ENCODE measurements around the gene ZNF24. TPM values are rescaled to one million over a fixed set of nuclear protein-coding genes. Genes with fewer than 3 reads are reported as not detected.

The ZNF24 gene
- total RNA-seq, 1 donor from 2014 or later: 50.1 TPM

GRCh38 chr18:35374708-35375107 lies 30.5 kb upstream of the ZNF24 start:
- DNase-seq (ENCODE audit: low spot score): no peak
- no peak for TF ChIP-seq CTCF (IDR thresholded peaks at IDR 0.05; ENCODE audit: unreplicated experiment)
- H3K27me3 Mint-ChIP-seq (ENCODE audit: unreplicated experiment): peaks cover 13% of the 10 kb centered on the region
- no peaks in the 10 kb centered on the region for H3K9me3 Mint-ChIP-seq (ENCODE audit: unreplicated experiment)
- peaks cover 4% of the 10 kb centered on the region for H3K4me1 Mint-ChIP-seq (ENCODE audit: unreplicated experiment)
- no peak overlapping the region for H3K27ac Mint-ChIP-seq (ENCODE audit: unreplicated experiment)
- H3K36me3 Mint-ChIP-seq (ENCODE audit: low read depth, unreplicated experiment): peaks cover 4% of the 10 kb centered on the region
- no peak overlapping the region for H3K4me3 Mint-ChIP-seq (ENCODE audit: unreplicated experiment)

DNA sequence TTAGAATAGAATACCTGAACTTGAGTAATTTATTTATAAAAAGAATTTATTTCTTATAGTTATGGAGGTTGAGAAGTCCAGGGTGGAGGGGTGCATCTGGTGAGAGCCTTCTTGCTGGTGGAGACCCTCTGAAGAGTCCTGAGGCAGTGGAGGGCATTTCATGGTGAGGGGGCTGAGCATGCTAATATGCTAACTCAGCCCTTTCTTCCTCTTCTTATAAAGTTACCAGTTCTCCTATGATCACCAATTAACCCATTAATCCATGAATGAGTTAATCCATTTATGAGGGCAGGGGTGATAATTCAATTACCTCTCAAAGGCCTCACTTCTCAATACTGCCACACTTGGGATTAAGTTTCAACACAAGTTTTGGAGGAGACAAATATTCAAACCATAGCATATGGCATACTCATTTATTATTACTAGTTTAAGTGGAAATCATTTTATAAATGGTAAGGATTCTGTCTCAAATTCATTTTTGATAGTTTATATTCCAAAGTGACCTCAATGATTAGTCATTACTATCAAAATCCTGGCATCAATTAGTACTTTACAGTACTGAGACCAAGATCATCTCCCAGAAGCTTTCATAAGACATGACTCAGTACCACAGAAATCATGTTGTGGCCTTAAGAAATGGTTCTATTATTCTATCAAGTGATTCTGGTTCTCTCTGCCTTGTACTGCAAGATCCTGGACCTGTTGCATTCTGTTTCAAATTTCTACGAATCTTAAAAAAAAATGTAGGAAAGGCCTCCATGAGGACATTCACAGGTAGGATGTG lies 27.4 kb upstream of the ZNF24 start:
- H3K27ac Mint-ChIP-seq (ENCODE audit: unreplicated experiment): no peak overlapping the region
- TF ChIP-seq CTCF (IDR thresholded peaks at IDR 0.05; ENCODE audit: unreplicated experiment): no peak
- no peaks in the 10 kb centered on the region for H3K4me1 Mint-ChIP-seq (ENCODE audit: unreplicated experiment)

DNA sequence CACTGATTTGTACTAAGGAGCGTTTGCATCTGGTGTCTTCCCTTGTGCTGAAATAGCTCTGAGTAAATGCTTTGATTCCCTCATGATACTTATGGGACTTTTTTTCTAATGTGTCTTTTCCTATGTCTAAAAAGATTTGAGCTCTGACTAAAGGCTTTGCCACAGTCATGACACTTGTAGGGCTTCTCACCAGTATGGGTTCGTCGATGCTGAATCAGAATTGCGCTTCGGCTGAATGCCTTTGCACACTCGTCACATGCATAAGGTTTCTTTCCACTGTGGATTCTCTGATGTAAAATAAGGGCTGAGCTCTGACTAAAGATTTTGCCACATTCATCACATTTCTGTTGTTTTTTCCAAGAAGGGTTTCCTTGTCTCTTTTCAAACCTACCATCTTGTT lies 24.9 kb upstream of the ZNF24 start:
- Mint-ChIP-seq H3K27ac (ENCODE audit: unreplicated experiment) (no peak overlapping the region), H3K9me3 (ENCODE audit: unreplicated experiment) (no peaks in the 10 kb centered on the region), H3K4me1 (ENCODE audit: unreplicated experiment) (no peaks in the 10 kb centered on the region), H3K27me3 (ENCODE audit: unreplicated experiment) (no peaks in the 10 kb centered on the region), H3K4me3 (ENCODE audit: unreplicated experiment) (no peak overlapping the region), H3K36me3 (ENCODE audit: low read depth, unreplicated experiment) (no peaks in the 10 kb centered on the region)
- no peak for DNase-seq (ENCODE audit: low spot score)
- TF ChIP-seq CTCF (IDR thresholded peaks at IDR 0.05; ENCODE audit: unreplicated experiment): no peak

More for the DNA sequence above, 27.4 kb upstream of the ZNF24 start:
- DNase-seq (ENCODE audit: low spot score): no peak
- no peaks in the 10 kb centered on the region for H3K36me3 Mint-ChIP-seq (ENCODE audit: low read depth, unreplicated experiment)
- peaks cover 3% of the 10 kb centered on the region for H3K27me3 Mint-ChIP-seq (ENCODE audit: unreplicated experiment)
- no peak overlapping the region for H3K4me3 Mint-ChIP-seq (ENCODE audit: unreplicated experiment)
- no peaks in the 10 kb centered on the region for H3K9me3 Mint-ChIP-seq (ENCODE audit: unreplicated experiment)

DNA sequence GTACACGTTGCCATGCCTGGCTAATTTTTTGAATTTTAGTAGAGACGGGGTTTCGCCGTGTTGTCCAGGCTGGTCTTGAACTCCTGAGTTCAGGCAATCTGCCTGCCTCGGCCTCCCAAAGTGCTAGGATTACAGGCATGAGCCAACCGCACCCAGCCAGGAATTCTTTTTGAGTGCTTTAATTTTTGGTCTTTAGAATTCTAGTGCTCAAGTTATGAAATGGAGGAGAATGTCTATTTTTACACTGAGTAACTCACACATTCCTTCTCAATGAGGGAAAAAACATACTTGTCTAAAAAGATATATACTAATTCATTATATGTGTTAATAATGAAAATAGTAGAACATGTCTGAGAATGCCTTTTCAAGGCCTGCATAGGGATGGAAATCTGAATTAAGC lies 24.4 kb upstream of the ZNF24 start:
- no peaks in the 10 kb centered on the region for H3K36me3 Mint-ChIP-seq (ENCODE audit: low read depth, unreplicated experiment)
- H3K27ac Mint-ChIP-seq (ENCODE audit: unreplicated experiment): no peak overlapping the region
- TF ChIP-seq CTCF (IDR thresholded peaks at IDR 0.05; ENCODE audit: unreplicated experiment): no peak
- H3K4me3 Mint-ChIP-seq (ENCODE audit: unreplicated experiment): no peak overlapping the region
- no peak for DNase-seq (ENCODE audit: low spot score)
- H3K4me1 Mint-ChIP-seq (ENCODE audit: unreplicated experiment): no peaks in the 10 kb centered on the region
- no peaks in the 10 kb centered on the region for H3K27me3 Mint-ChIP-seq (ENCODE audit: unreplicated experiment)
- H3K9me3 Mint-ChIP-seq (ENCODE audit: unreplicated experiment): no peaks in the 10 kb centered on the region

GRCh38 chr18:35362531-35362930 lies 18.3 kb upstream of the ZNF24 start:
- H3K9me3 Mint-ChIP-seq (ENCODE audit: unreplicated experiment): no peaks in the 10 kb centered on the region
- H3K27ac Mint-ChIP-seq (ENCODE audit: unreplicated experiment): no peak overlapping the region
- H3K27me3 Mint-ChIP-seq (ENCODE audit: unreplicated experiment): no peaks in the 10 kb centered on the region
- H3K36me3 Mint-ChIP-seq (ENCODE audit: low read depth, unreplicated experiment): no peaks in the 10 kb centered on the region
- H3K4me1 Mint-ChIP-seq (ENCODE audit: unreplicated experiment): no peaks in the 10 kb centered on the region
- TF ChIP-seq CTCF (IDR thresholded peaks at IDR 0.05; ENCODE audit: unreplicated experiment): no peak
- no peak overlapping the region for H3K4me3 Mint-ChIP-seq (ENCODE audit: unreplicated experiment)
- no peak for DNase-seq (ENCODE audit: low spot score)

Measured in endothelial cell (in vitro differentiated cells).